GM19468 (cell line): ENCODE measurements around the gene ARHGEF7.

Experiments used
- ATAC-seq: cut with Tn5 transposase; IDR thresholded peaks from one replicate; pipeline ENCODE4 v1.9.1; 2021; ENCODE audit warnings: mild to moderate bottlenecking, moderate library complexity, moderate number of reproducible peaks; ENCODE audit not compliant: unreplicated experiment; ENCODE audit errors: extremely low read depth

Gene ARHGEF7

DNA sequence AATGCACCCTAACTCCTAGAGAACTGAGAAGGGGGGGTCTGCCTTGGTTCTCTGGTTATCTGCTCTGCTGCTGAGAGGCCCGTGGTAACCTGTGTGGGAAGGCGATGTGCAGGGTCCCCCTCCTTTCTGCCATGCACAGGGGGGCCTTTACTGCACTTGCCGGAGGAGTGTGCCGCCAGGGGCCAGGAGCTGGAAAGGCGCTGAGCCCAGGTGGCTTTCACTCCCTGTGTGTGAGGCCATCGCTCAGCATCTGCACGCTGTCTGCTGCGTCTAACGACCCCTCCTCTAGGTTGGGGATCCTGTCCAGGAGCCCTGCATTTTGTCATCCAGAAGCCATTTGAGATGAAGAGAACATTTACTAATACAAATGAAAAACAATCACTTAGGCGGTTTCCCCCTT lies 168.3 kb downstream of the ARHGEF7 start:
- ATAC-seq: no peak

DNA sequence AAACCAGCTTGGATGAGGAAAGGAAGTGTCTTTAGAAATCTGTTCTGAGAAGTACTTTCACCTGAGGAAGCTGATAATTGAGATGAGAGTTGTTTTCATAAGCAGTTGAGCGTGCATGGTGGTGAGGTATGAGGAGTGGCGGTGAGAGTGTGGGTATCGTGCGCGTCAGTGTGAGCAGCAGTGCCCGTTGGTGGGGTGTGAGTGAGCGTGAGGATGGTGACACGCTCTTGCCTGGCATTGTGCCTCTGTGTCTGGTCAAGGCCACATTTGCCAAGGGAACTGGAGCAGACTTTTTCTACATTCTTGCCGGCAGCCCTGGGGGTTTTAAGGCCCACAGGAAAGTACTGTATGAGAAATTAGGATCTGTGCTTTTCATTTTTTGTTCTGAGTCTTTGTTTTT lies 168.9 kb downstream of the ARHGEF7 start:
- ATAC-seq: no peak

DNA sequence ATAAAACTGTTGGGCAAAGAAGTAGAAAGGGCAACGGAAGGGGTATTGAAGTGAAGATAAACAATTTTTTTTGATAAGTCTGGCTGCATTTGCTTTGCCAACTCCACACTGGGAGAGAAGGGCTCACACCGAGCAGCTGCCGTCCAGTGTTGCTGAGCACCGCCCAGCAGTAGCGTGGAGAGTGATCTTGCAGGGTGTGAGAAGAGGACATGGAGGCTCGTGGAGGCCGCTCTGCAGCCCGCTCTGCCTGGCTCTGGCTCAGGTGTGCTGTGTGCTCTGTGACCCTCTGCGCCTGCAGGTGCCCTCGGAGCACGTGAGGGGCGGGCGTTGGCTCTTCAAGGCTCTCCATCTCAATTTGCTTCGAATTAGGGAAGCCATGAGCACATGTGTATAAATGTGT lies 169.5 kb downstream of the ARHGEF7 start:
- ATAC-seq: no peak

DNA sequence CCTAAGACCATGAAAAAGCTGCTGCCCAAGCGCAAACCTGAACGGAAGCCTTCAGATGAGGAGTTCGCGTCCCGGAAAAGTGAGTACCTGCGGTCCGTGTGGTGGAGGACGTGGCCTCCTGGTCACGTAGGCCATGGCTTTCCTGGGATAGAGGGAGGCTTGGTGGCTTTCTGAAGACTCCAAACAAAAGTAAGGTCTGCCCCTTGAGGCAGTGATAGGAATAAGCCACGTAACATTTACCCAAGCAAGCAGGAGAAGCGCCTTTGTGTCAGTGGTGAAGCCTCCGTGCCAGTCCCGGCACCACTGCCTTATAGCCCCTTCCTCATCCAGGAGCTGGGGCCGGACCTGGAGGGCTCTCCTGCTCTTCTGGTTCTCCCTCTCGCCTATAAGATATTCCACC lies 171.1 kb downstream of the ARHGEF7 start:
- ATAC-seq: no peak

DNA sequence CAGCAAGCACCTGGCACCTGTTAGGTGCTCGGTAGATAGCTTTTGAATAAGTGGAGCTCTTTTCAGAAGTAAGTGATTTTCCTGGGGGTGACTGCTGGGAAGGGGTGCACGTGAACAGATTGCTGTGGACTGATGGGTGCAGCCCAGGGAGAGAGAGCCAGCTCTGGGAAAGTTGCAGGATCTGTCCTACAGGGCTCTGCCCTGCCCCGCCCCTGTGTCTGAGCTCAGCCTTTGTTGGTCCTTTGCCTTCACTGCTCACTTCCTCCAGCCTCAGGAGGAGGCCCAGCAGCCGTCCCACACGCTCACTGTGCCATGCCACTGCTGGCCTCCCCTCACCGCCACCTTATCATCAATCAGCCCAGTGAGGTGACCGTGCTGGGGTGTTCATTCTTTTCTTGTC lies 171.6 kb downstream of the ARHGEF7 start:
- ATAC-seq: no peak

DNA sequence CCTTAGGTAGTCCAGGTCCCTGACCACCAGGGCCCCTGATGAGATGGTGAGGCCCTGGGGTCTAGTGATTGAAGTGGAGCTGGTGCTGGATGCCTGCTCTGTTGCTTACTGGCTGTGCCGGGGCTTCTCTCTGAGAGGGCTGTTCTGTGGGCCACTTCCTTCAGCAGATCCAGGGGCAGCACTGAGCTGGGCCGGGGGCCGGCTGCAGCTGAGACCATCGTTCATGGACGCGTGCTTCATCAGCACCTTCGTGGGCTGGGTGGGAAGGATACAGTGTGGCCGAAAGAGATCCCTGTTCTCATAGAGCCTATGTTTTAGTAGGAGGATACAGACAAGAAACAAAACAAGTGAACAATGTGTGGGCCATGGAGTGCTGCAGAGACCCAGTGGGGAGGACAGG lies 172.1 kb downstream of the ARHGEF7 start:
- ATAC-seq: no peak

DNA sequence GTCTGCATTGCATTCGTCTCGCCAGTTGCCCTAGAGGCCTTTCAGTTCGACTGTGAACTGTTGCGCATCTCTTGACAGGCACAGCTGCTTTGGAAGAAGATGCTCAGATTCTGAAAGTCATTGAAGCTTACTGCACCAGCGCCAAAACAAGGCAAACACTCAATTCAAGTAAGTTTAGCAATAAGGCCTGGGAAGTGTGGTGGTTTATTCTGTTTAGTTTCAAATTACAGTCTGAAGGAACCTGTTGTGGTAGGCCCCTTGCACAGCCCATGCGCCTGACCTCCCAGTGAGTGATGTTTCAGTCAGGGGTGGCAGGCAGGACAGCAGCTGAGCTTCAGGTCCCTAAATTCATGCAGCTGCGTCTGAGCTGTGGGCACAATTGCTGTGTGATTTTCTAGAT lies 173.2 kb downstream of the ARHGEF7 start:
- ATAC-seq: no peak

DNA sequence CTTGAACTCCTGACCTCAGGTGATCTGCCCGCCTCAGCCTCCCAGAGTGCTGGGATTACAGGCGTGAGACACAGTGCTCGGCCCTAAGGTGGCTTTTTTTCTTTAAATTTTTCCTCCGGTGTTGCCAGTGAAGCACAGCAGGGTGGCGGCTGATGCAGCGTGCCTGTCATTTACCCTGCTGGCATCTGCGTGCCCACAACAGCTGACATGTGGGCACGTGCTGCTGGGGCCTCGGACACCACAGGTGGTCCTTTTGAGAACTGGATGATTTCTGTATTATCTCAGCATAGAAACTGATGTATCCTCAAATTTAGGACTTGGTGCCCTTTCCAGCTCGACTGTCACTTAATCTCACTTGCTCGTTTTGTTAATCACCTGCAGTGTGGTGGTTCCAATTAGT lies 174.1 kb downstream of the ARHGEF7 start:
- ATAC-seq: no peak

DNA sequence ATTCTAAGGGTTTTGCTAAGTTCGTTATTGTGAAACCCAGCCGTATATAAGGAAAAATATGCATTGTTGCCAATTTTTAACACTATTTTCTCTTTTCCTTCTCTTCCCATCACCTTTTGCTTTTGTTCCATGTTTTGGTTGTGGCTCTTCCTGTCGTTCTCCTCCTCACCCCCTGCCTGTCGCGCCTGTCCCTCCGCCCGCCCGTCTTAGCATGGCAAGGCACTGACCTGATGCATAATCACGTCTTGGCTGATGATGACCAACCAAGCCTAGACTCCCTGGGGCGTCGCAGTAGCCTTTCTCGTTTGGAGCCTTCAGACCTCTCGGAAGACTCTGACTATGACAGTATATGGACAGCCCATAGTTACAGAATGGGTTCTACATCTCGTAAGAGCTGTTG lies 176.8 kb downstream of the ARHGEF7 start:
- no peak for ATAC-seq

DNA sequence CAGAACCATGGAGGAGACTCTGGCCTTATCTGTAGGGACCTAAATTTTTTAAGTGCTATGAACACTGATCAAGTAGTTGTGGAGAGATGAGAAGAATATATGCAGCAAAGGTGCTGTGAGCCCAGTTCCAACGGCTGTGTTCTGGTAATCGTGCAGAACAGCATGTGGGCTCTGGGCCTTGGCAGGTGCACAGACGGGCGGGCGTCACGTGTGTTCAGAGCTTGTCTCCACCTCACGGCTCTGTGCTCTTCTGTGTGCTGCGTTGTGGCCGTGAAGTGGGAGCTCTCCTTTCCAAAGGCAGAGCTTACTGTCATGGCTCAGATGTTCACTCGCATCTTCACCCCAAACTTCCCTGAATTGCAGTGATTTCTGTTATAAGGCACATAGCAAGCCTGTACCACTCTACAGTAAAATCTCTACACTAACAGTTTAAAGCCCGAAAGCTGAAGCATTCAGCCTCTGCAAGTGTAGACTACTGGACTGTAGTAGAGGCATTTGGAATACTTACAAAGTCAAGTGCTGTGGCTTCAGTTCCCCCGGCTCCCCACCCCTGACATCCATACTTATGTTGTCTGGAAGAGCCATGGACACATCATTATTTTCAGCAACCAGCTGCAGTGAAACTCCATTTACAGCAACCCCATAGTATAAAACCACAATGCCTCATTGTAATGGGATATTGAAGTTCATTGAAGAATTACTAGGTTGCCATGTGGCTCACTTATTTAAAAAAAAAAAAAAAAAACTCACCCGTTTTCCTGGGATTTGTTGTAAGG lies 177.8 kb downstream of the ARHGEF7 start:
- ATAC-seq: no peak

DNA sequence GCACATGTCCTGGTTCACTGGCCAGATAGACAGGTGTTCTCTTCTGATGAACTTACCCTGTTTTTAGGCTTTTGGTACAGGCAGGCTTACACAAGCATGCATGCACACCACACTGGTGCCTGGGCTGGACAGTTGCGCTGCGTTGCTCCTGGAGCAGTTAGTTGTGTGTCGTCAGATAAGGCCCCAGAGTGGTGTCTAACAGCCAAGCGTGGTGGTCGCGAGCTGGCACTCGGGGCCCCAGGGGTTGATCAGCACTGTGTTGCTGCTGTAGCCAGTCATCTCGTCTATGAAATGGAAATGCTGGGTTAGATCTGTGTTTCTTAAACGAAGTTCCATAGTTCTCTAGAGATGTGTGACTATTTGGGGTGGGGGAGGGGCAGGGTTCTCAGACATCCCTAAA lies 180.8 kb downstream of the ARHGEF7 start:
- no peak for ATAC-seq

DNA sequence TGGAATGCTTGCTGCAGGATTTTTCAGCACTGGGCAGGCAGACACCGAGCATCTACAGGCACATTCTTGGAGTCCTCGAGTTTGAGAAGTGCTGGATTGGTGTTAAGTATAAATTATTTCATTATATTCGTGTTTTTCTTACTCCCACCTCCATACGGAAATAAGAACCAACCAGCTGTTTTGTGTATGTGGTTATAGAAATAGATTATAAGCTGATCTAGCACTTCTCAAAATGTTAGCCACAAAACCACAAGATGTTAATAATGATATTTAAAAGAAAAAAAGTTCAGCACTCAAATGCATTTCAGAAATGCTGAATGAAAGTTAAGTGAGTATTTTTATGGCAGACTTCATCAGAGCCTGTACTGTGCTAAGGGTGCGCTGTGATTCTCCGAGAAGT lies 181.3 kb downstream of the ARHGEF7 start:
- no peak for ATAC-seq

DNA sequence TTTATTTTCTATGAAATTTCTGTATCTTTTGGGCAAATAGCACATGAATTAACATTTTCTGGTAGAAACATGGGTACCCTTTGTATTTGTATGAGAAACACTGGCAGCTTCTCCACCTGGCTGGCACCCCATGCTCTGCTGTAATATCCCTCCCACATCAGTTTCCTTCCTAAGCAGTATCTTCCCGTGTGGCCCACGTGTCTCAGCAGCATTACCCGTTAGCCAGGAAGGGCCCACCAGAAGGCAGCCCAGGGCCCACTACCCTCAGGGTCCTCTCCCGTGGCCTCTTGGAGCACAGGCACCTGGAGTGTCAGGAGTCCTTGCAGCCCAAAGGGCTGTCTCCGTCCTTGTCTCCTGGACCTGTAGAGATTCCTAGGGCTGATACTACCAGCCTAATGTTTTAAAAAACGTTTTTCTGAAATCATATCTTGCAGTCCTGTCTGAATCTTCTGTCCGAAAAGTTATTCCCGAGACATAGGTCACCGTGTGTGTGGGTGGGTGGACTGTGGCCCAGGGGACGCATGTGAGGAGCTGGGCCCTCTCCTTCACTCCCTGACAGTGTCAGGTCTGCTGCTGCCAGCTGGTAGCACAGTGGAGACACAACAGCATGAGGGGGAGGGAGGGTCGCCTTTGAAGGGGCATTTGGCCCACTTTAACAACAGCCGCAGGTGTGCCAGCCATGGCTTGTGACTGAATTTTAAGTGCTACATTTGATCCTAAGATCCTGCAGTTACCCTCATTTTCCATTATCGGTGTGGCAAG lies 183.3 kb downstream of the ARHGEF7 start:
- no peak for ATAC-seq

DNA sequence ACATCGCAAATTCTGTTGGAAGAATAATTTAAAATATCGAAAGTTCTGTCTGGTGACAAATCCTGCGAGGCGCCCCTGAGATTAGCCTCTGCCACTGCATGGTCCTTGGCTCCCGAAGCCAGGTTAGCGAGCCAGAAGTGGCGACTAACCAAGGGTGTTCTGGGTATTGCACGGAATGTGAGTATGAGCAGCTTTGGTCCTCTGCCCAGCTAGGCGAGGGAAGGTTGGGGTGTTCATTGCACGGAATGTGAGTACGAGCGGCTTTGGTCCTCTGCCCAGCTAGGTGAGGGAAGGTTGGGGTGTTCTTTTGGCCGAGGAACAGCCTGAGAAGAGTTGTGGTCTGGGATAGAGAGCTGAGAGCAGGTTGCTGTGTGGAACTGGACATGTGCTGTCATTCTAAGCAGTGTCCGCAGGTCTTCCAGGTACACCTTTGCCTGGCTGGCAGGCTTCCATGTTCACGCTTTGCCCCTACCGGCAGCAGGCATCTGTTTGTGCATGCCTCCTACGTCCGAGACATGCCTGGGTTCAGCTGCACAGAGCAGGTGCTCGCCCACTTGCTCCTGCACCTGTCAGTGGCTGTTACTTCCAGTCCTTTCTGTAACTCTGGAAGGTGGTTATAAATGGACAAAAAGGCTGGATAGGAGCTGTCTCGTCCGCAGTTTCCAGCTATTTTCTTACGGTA lies 187.1 kb downstream of the ARHGEF7 start:
- ATAC-seq: no peak

DNA sequence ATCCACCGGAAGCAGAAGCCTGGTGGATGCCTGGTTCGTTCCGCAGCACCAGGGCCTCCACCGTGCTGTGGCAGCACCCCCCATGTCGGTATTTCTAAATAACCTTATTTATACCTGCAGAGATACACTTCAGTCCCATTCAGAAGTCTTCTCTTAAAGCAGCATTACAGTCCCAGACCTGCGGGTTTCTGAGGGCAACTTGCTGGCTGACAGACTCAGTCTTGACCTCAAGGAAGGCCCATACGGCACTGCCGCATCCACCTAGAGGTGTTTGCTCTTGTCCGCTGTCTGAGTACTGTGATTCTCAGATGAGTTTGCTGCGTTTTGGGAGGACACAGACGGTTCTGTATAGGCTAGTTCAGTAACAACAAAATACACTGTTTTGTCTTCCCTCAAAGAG lies 188.4 kb downstream of the ARHGEF7 start:
- no peak for ATAC-seq

DNA sequence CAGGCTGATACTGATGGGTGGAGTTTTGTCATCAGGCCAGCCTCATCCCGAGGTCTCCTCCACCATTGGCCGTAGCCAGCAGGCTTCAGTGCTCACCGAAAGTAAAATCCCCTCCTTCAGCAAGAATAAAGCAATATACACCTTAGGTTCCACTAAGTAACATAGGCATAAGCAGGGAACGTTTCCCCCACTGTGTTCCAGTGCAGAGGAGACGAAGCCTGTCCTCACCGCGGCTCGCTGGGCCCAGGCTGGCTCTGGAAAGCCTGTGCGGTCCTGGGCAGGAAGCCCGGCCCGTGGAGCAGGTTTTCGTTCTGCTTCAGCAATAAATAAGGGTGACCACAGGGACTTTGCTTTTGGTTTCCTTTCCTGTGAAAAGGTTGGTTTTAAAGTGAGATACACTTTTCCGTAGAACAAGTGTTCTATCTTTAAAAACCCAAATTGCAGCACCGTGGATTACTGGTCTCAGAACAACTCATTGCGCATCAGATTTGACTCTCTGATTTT lies 189.0 kb downstream of the ARHGEF7 start:
- peak; percentile 94 for ATAC-seq

DNA sequence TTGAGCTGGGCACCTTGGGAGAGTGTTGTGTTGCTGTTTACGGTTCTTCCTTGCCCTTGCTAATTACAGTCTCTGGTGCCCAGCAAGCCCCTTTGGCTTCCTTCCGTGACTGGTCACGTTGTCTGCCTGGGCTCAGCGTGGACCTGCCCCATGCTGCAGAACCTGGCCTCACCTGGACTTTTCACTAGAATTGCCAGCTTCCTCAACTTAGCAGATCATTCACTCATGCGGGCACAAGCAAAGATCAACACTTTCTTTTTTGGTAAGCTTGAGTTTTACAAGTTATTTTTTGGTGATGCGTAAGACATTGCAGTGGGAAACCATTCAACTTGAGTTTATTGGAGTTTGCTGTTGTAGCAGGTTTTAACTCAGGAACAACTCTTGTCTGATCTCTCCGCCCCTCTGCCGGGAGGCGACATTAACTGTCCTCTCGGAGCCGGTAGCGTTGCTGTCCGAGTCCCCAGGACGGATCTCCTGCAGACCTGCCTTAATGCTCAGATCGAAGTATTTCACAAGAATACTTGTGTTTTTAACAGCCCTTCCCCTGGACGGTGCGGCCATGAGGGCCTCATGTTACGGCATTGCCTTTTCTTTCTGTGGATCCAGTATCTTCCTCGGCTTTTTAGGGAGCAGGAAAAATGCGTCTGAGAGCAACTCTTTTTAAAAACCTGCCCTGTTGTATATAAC lies 189.6 kb downstream of the ARHGEF7 start:
- ATAC-seq: no peak

DNA sequence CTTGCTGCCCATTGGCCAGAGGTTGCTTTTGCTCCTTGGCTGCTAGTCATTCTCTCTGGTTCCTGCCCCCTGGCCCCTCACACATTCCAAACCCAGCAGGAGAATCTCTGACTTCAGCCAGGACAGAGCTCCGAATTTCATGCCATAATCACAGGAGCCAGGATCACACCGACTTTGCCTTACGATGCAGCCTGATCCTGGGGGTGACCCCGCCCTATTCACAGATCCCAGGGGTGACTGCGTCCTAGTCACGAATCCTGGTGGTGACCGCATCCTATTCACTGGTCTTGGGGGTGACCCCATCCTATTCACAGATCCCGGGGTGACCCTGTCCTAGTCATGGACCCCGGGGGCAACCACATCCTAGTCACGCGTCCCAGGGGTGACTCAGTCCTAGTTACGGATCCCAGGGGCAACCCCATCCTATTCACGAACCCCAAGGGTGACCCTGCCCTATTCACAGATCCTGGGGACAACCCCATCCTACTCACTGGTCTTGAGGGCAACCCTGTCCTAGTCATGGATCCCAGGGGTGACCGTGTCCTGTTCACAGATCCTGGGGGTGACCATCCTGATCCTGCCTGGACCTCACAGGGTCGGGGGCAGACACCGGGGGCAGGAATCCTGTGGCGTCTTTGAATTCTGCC lies 198.0 kb downstream of the ARHGEF7 start:
- ATAC-seq: no peak

DNA sequence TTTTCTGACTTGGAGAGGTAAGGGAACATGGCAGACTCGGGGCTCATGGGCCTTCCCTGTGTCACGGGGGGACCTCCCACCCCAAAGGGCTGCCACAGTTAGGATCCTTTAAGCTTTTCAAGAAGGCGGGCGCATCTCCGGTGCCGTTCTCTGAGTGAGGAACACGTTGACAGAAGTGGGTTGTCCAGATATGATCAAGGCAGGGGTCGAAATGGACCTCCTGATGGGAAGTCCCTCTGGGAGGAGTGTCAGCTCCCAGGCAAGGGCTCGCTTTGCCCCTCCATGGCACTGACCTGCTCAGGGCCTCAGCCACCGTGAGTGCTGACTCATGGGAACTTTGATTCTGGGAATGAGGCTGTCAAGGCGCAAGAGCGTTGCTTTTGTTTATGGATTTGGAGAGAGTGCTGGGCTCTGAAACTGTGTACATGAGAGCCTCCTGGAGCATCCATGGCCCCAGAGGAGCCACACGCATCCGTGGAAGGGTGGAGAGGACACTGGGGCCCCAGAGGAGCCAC lies 198.9 kb downstream of the ARHGEF7 start:
- ATAC-seq: no peak

DNA sequence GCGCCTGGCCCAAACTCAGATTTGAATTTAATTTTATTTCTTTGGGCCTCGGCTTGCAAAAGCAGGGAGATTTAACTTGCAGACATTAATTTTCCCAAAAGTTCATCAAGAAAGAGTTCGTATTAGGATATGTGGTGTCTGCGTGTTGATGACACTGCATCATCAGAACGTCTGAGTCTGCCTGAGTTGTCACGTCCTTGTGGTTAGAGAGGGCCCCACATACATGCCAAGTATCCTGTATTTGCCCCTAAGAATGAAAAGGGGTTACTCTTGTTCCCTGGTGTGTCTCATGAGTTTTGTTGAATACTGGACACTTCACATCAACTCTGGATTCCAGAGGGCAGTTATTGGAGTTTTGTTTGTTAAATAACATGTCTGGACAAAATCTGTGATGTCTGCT lies 199.7 kb downstream of the ARHGEF7 start:
- ATAC-seq: no peak
